H9 (cell line): ENCODE measurements around the gene NOTCH1. TPM values are rescaled to one million over a fixed set of nuclear protein-coding genes. Genes with fewer than 3 reads are reported as not detected.
A peak's percentile ranks its signal among the peaks of the same experiment; 100 is the strongest.

Experiments used
- DNase-seq: peaks from one replicate; pipeline ENCODE4 v3.0.0-alpha.2; 2017
- H2AFZ ChIP-seq: one replicate; pipeline ENCODE4 v1.6.1; 2013; ENCODE audit warnings: mild to moderate bottlenecking, low read length, control low read depth, moderate library complexity
- H2AK5ac ChIP-seq: 2 replicates; pipeline ENCODE4 v1.6.1; 2013; ENCODE audit warnings: low read length, control low read depth, mixed read lengths; ENCODE audit not compliant: insufficient read length
- H2BK120ac ChIP-seq: one replicate; pipeline ENCODE4 v1.6.1; 2013; ENCODE audit warnings: low read depth, mild to moderate bottlenecking, low read length, control low read depth, inconsistent platforms; ENCODE audit not compliant: poor library complexity, severe bottlenecking
- H2BK12ac ChIP-seq: 2 replicates; pipeline ENCODE4 v1.6.1; 2013; ENCODE audit warnings: low read length, control low read depth, mixed read lengths, low read depth; ENCODE audit not compliant: insufficient read length
- H2BK15ac ChIP-seq: 2 replicates; pipeline ENCODE4 v1.6.1; 2013; ENCODE audit warnings: low read depth, low read length, control low read depth
- H2BK20ac ChIP-seq: one replicate; pipeline ENCODE4 v1.6.1; 2013; ENCODE audit warnings: low read depth, mild to moderate bottlenecking, low read length, control low read depth, inconsistent platforms; ENCODE audit not compliant: poor library complexity, severe bottlenecking
- H2BK5ac ChIP-seq: 2 replicates; pipeline ENCODE4 v1.6.1; 2013; ENCODE audit warnings: low read length, control low read depth, mixed read lengths; ENCODE audit not compliant: insufficient read length
- H3K14ac ChIP-seq: 2 replicates; pipeline ENCODE4 v1.6.1; 2013; ENCODE audit warnings: low read length, control low read depth; ENCODE audit not compliant: insufficient read depth
- H3K18ac ChIP-seq: 2 replicates; pipeline ENCODE4 v1.6.1; 2013; ENCODE audit warnings: low read depth, mild to moderate bottlenecking, mixed read lengths, low read length, control low read depth; ENCODE audit not compliant: insufficient read length
- H3K23ac ChIP-seq: 2 replicates; pipeline ENCODE4 v1.6.1; 2013; ENCODE audit warnings: low read length, control low read depth, mixed read lengths, low read depth; ENCODE audit not compliant: insufficient read length
- H3K23me2 ChIP-seq: 2 replicates; pipeline ENCODE4 v1.6.1; 2013; ENCODE audit warnings: low read depth, mild to moderate bottlenecking, mixed read lengths, low read length, control low read depth; ENCODE audit not compliant: insufficient read length, poor library complexity, severe bottlenecking
- H3K27ac ChIP-seq: 2 replicates; pipeline ENCODE4 v1.5.1; 2013; ENCODE audit warnings: low read length, control low read depth, mixed read lengths, low read depth; ENCODE audit not compliant: insufficient read length
- H3K27me3 ChIP-seq: 2 replicates; pipeline ENCODE4 v1.6.1; 2013; ENCODE audit warnings: low read length, control low read depth, inconsistent platforms; ENCODE audit not compliant: insufficient read depth
- H3K4ac ChIP-seq: 2 replicates; pipeline ENCODE4 v1.6.1; 2013; ENCODE audit warnings: low read depth, mild to moderate bottlenecking, control low read depth, inconsistent platforms, low read length, moderate library complexity
- H3K4me1 ChIP-seq: 2 replicates; pipeline ENCODE4 v1.6.1; 2013; ENCODE audit warnings: low read length, control low read depth, inconsistent platforms; ENCODE audit not compliant: insufficient read depth
- H3K4me2 ChIP-seq: 2 replicates; pipeline ENCODE4 v1.6.1; 2013; ENCODE audit warnings: low read length, control low read depth, mixed read lengths; ENCODE audit not compliant: insufficient read length, insufficient read depth
- H3K56ac ChIP-seq: 2 replicates; pipeline ENCODE4 v1.6.1; 2013; ENCODE audit warnings: low read depth, mild to moderate bottlenecking, mixed read lengths, low read length, control low read depth; ENCODE audit not compliant: insufficient read length
- H3K79me1 ChIP-seq: 2 replicates; pipeline ENCODE4 v1.6.1; 2013; ENCODE audit warnings: low read depth, mild to moderate bottlenecking, moderate library complexity, low read length, control low read depth, inconsistent platforms; ENCODE audit not compliant: insufficient read depth, poor library complexity, severe bottlenecking
- H3K79me2 ChIP-seq: 2 replicates; pipeline ENCODE4 v1.6.1; 2013; ENCODE audit warnings: low read length, control low read depth, inconsistent platforms; ENCODE audit not compliant: insufficient read depth
- H3K9ac ChIP-seq: 2 replicates; pipeline ENCODE4 v1.6.1; 2013; ENCODE audit warnings: low read length, control low read depth, mixed read lengths; ENCODE audit not compliant: insufficient read length; ENCODE audit errors: extremely low read depth
- H3K9me3 ChIP-seq: one replicate; pipeline ENCODE4 v1.6.1; 2013; ENCODE audit warnings: low read depth, low read length, inconsistent platforms; ENCODE audit not compliant: control insufficient read depth
- H3T11ph ChIP-seq: one replicate; pipeline ENCODE4 v1.6.1; 2013; ENCODE audit warnings: mild to moderate bottlenecking, low read length, control low read depth, inconsistent platforms
- H4K20me1 ChIP-seq: one replicate; pipeline ENCODE4 v1.6.1; 2013; ENCODE audit not compliant: control insufficient read depth, insufficient read length, insufficient read depth
- H4K5ac ChIP-seq: 2 replicates; pipeline ENCODE4 v1.6.1; 2013; ENCODE audit warnings: low read depth, mild to moderate bottlenecking, mixed read lengths, low read length, control low read depth; ENCODE audit not compliant: insufficient read length
- H4K8ac ChIP-seq: replicated peaks from 2 replicates; pipeline ENCODE4 v1.6.1; 2013; ENCODE audit warnings: low read length, control low read depth, mixed read lengths, low read depth; ENCODE audit not compliant: insufficient read length
- H4K91ac ChIP-seq: 2 replicates; pipeline ENCODE4 v1.6.1; 2013; ENCODE audit warnings: low read depth, mild to moderate bottlenecking, moderate library complexity, mixed read lengths, low read length, control low read depth; ENCODE audit not compliant: insufficient read length
- H3K27ac Mint-ChIP-seq, 3 experiments: 2 replicates in 2 of 3; 3 replicates in 1 of 3; pipeline ENCODE4 v1.8.0; 2020 to 2021; ENCODE audit warnings: mixed read lengths in 3 of 3, mild to moderate bottlenecking in 1 of 3, moderate library complexity in 1 of 3
- H3K27me3 Mint-ChIP-seq: 2 replicates; pipeline ENCODE4 v1.8.0; 2021; ENCODE audit warnings: low read depth, mild to moderate bottlenecking, moderate library complexity, mixed read lengths
- H3K36me3 Mint-ChIP-seq, 3 experiments: 2 replicates in 2 of 3; 3 replicates in 1 of 3; pipeline ENCODE4 v1.8.0; 2020 to 2021; ENCODE audit warnings: low read depth in 3 of 3, mixed read lengths in 3 of 3; ENCODE audit not compliant: insufficient read depth in 1 of 3
- H3K4me1 Mint-ChIP-seq, 2 experiments: 2 replicates each; pipeline ENCODE4 v1.8.0; 2020; ENCODE audit warnings: mixed read lengths in 2 of 2
- H3K4me3 Mint-ChIP-seq, 2 experiments: 2 replicates in 1 of 2; 3 replicates in 1 of 2; pipeline ENCODE4 v1.8.0; 2020 to 2021; ENCODE audit warnings: mild to moderate bottlenecking in 2 of 2, mixed read lengths in 2 of 2, moderate library complexity in 1 of 2
- H3K9me3 Mint-ChIP-seq, 2 experiments: 2 replicates in 1 of 2; 3 replicates in 1 of 2; pipeline ENCODE4 v1.8.0; 2020; ENCODE audit warnings: mild to moderate bottlenecking in 2 of 2, mixed read lengths in 2 of 2, moderate library complexity in 1 of 2
- whole genome bisulfite sequencing: extraction: QIAGEN DNeasy Blood & Tissue Kit; methylation state at CpG from one replicate; pipeline ENCODE4 v1.1.7; 2013; ENCODE audit warnings: missing lambda C conversion rate, low lambda C conversion rate, mixed read lengths; ENCODE audit not compliant: insufficient read length; ENCODE audit errors: extremely low coverage; 5-methylcytosine and 5-hydroxymethylcytosine counted together
- total RNA-seq: library from RNA; stranded (reverse); gene quantifications from 2 replicates; pipeline ENCODE4 v1.2.1, GENCODE V29; 2021
- TF ChIP-seq, protein P1 (sequence below): fragments of 200-600 bp; sonication (generic); conservative IDR thresholded peaks from 3 replicates; pipeline ENCODE4 v1.8.0; 2021; ENCODE audit warnings: antibody characterized with exemption, mild to moderate bottlenecking

The NOTCH1 gene
- total RNA-seq, 1 experiment from 2014 or later: 71.6 TPM

DNA sequence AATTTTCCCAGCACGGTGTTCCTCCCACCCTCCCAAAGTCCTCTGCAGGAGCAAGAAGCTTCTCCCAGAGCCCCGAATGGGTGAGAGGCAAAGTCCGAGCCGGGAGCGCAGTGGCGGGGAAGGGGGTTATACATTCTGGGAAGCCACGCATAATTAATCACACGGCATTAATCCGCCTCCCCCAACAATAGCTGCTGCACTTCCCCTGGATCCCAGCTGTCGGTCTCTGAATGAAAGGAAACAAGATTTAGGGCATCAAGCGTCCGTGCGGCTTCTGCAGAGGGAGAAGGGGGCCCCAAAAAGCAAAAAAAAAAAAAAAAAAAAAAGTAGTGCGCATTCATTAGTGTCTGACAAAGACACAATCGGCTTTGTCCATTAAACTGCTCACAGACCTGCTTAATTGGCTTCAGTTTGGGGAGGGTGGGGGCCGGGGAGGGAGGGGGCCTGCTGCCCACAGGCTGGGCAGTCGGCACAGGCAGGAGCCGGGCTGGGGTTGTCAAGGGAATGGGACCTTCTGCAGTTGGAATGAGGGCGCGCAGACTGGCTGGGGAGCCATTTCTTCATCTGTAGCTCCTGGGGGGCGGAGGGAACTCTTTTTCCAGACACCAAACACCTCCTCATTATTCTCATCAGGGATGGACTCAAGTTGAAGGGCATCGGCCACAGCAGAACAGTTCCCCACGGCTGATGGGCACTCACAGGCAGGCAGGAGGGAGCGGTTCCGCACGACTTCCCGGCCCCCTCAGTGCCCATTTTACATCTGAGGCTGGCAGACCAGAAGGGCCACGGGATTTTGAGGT lies 3.4 kb downstream of the NOTCH1 start:
- Histone ChIP-seq H3K9me3 (no peaks in the 10 kb centered on the region), H4K91ac (no peak overlapping the region), H2BK120ac (no peak overlapping the region), H3K4ac (no peak overlapping the region), H4K5ac (no peak overlapping the region), H3K14ac (no peak overlapping the region), H2AFZ (no peak overlapping the region), H3K23me2 (peaks cover 10% of the 10 kb centered on the region), H4K20me1 (peaks cover 2% of the 10 kb centered on the region), H4K8ac (no peak overlapping the region), H2AK5ac (no peak overlapping the region), H2BK20ac (no peak overlapping the region), H3K27me3 (no peaks in the 10 kb centered on the region), H3K23ac (no peak overlapping the region), H2BK5ac (no peak overlapping the region), H2BK12ac (no peak overlapping the region), H3K56ac (no peak overlapping the region), H3K4me2 (no peak overlapping the region), H3K18ac (no peak overlapping the region), H3T11ph (no peak overlapping the region), H3K79me2 (peaks cover 2% of the 10 kb centered on the region; the same call in 1 of the 2 replicates), H3K27ac (no peak overlapping the region), H2BK15ac (no peak overlapping the region), H3K79me1 (peaks cover 15% of the 10 kb centered on the region), H3K4me1 (no peaks in the 10 kb centered on the region), H3K9ac (no peak overlapping the region)
- Mint-ChIP-seq H3K4me1 (peaks cover 17 to 32% of the 10 kb centered on the region in 2 experiments), H3K9me3 (no peaks in the 10 kb centered on the region), H3K36me3 (peaks cover 9 to 49% (median 36%) of the 10 kb centered on the region in 3 experiments; a peak in 6 of 7 replicates), H3K27ac (no peak overlapping the region), H3K27me3 (no peaks in the 10 kb centered on the region; the same call in 1 of the 2 replicates), H3K4me3 (peak overlapping the region in 1 of 2 experiments; percentile 89; a peak in 2 of 5 replicates)
- no peak for DNase-seq
- WGBS: no CpG with 5 or more reads among the region's 28 CpGs
- TF ChIP-seq, protein P1, sequence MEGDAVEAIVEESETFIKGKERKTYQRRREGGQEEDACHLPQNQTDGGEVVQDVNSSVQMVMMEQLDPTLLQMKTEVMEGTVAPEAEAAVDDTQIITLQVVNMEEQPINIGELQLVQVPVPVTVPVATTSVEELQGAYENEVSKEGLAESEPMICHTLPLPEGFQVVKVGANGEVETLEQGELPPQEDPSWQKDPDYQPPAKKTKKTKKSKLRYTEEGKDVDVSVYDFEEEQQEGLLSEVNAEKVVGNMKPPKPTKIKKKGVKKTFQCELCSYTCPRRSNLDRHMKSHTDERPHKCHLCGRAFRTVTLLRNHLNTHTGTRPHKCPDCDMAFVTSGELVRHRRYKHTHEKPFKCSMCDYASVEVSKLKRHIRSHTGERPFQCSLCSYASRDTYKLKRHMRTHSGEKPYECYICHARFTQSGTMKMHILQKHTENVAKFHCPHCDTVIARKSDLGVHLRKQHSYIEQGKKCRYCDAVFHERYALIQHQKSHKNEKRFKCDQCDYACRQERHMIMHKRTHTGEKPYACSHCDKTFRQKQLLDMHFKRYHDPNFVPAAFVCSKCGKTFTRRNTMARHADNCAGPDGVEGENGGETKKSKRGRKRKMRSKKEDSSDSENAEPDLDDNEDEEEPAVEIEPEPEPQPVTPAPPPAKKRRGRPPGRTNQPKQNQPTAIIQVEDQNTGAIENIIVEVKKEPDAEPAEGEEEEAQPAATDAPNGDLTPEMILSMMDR: no peak
